Activated T-cell treated with anti-CD3 and anti-CD28 coated beads, Interleukin-2, amount 50 U/mL, for 4 hours (primary cell): ENCODE measurements around the gene LCE1D. TPM values are rescaled to one million over a fixed set of nuclear protein-coding genes. Genes with fewer than 3 reads are reported as not detected.

Experiments
- ATAC-seq, 2 donors: fragments of 200-7000 bp; cut with Tn5 transposase; one replicate each; pipeline ENCODE4 v1.10.0; 2021
- DNase-seq: peaks from one replicate; pipeline ENCODE4 v3.0.0-alpha.2; 2020
- H3K27me3 Mint-ChIP-seq: one replicate; pipeline ENCODE4 v1.8.0; 2021; ENCODE audit warnings: low read depth, mixed read lengths
- H3K36me3 Mint-ChIP-seq: one replicate; pipeline ENCODE4 v1.8.0; 2022; ENCODE audit warnings: mixed read lengths; ENCODE audit not compliant: insufficient read depth
- H3K4me1 Mint-ChIP-seq: one replicate; pipeline ENCODE4 v1.8.0; 2021; ENCODE audit warnings: low read depth, mixed read lengths
- H3K4me3 Mint-ChIP-seq: one replicate; pipeline ENCODE4 v1.8.0; 2021; ENCODE audit warnings: mild to moderate bottlenecking, moderate library complexity, mixed read lengths
- H3K9me3 Mint-ChIP-seq: one replicate; pipeline ENCODE4 v1.8.0; 2021; ENCODE audit warnings: mixed read lengths
- total RNA-seq, 3 donors: library from RNA; stranded (reverse); gene quantifications; one replicate each; pipeline ENCODE4 v1.2.1, GENCODE V29; 2021

Gene LCE1D
- total RNA-seq: not detected

GRCh38 chr1:152796421-152796820 lies at the start of gene LCE1D:
Gene LCE1D (plus strand): TSS chr1:152796721. CDS start chr1:152797795, 1,074 bp downstream.
- Mint-ChIP-seq H3K4me1 (no peaks in the 10 kb centered on the region), H3K27me3 (peaks cover 13% of the 10 kb centered on the region), H3K36me3 (no peaks in the 10 kb centered on the region), H3K4me3 (no peak within 1 kb of the TSS), H3K9me3 (no peaks in the 10 kb centered on the region)
- ATAC-seq (no peak), DNase-seq (no peak)

DNA sequence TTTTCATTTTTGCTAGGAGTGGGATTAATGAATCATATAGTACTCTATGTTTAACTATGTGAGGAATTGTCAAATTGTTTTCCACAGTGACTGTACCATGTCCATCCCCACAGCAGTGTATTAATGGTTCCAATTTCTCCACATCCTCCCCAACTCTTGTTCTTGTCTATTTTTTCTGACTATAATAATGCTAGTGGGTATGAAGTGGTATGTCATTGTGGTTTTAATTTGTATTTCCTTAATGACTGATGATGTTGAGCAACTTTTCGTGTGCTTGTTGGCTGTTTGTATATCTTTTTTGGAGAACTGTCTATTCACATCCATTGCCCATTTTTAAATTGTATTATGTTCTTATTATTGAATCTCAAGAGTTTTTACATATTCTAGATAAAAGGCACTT lies 48.7 kb upstream of the LCE1D start:
- no peak for DNase-seq
- Mint-ChIP-seq H3K27me3 (peaks cover 36% of the 10 kb centered on the region), H3K9me3 (no peaks in the 10 kb centered on the region), H3K36me3 (no peaks in the 10 kb centered on the region), H3K4me3 (no peak overlapping the region), H3K4me1 (no peaks in the 10 kb centered on the region)
- no peak for ATAC-seq

GRCh38 chr1:152752225-152752624 lies 44.3 kb upstream of the LCE1D start:
- Mint-ChIP-seq H3K27me3 (peaks cover 24% of the 10 kb centered on the region), H3K36me3 (no peaks in the 10 kb centered on the region), H3K4me3 (no peak overlapping the region), H3K9me3 (no peaks in the 10 kb centered on the region), H3K4me1 (no peaks in the 10 kb centered on the region)
- peak; percentile 32 to 43 for ATAC-seq
- no peak for DNase-seq

DNA sequence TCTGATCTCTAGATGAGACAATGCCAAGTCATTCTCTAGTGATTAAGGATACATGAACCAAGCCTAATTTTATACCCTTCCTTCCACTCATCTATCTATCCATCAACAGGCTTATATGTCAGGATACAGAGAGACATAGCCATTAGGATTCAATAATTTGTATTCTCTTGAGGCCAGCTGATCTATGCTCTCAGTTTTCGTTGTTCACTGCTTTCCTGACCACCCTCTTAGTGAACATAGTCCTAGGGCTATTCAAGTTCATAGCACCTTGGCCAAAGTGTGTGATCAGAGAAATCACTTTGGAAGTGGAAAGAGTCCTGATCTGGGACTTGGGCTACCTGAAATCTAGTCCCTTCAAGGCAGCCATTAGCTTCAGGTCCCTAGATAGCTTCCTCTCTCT lies 42.9 kb upstream of the LCE1D start:
- no peak for ATAC-seq
- no peak for DNase-seq
- Mint-ChIP-seq H3K9me3 (no peaks in the 10 kb centered on the region), H3K36me3 (no peaks in the 10 kb centered on the region), H3K27me3 (peaks cover 22% of the 10 kb centered on the region), H3K4me1 (no peaks in the 10 kb centered on the region), H3K4me3 (no peak overlapping the region)

GRCh38 chr1:152756872-152757271 lies 39.6 kb upstream of the LCE1D start:
- no peaks in the 10 kb centered on the region for H3K36me3 Mint-ChIP-seq
- DNase-seq: no peak
- ATAC-seq: no peak
- H3K4me3 Mint-ChIP-seq: no peak overlapping the region
- H3K9me3 Mint-ChIP-seq: no peaks in the 10 kb centered on the region
- no peaks in the 10 kb centered on the region for H3K4me1 Mint-ChIP-seq
- peaks cover 21% of the 10 kb centered on the region for H3K27me3 Mint-ChIP-seq

GRCh38 chr1:152757747-152758146 lies 38.8 kb upstream of the LCE1D start, which contains the start of gene KPRP:
Gene KPRP (plus strand): TSS chr1:152758025. CDS start chr1:152759589, 1,564 bp downstream.
- Mint-ChIP-seq H3K4me3 (no peak within 1 kb of the TSS), H3K36me3 (no peaks in the 10 kb centered on the region)

GRCh38 chr1:152758636-152759035 lies 37.9 kb upstream of the LCE1D start:
- ATAC-seq (no peak), DNase-seq (no peak)
- Mint-ChIP-seq H3K4me3 (no peak overlapping the region), H3K4me1 (no peaks in the 10 kb centered on the region), H3K27me3 (peaks cover 20% of the 10 kb centered on the region), H3K36me3 (no peaks in the 10 kb centered on the region), H3K9me3 (no peaks in the 10 kb centered on the region)

More at GRCh38 chr1:152757747-152758146, 38.8 kb upstream of the LCE1D start, which contains the start of gene KPRP:
- no peak for DNase-seq
- Mint-ChIP-seq H3K4me1 (no peaks in the 10 kb centered on the region), H3K27me3 (peaks cover 22% of the 10 kb centered on the region), H3K9me3 (no peaks in the 10 kb centered on the region)
- no peak for ATAC-seq

- Mint-ChIP-seq H3K4me3 (no peak overlapping the region), H3K27me3 (peaks cover 21% of the 10 kb centered on the region), H3K9me3 (no peaks in the 10 kb centered on the region), H3K36me3 (no peaks in the 10 kb centered on the region), H3K4me1 (no peaks in the 10 kb centered on the region)
- no peak for DNase-seq
- ATAC-seq: no peak
These were observed 36.9 kb upstream of the LCE1D start for GRCh38 chr1:152759453-152760173.

- Mint-ChIP-seq H3K36me3 (no peaks in the 10 kb centered on the region), H3K9me3 (no peaks in the 10 kb centered on the region), H3K4me1 (no peaks in the 10 kb centered on the region), H3K27me3 (peaks cover 25% of the 10 kb centered on the region), H3K4me3 (no peak overlapping the region)
- ATAC-seq (no peak), DNase-seq (no peak)
These were observed 35.9 kb upstream of the LCE1D start for GRCh38 chr1:152760551-152761190.

DNA sequence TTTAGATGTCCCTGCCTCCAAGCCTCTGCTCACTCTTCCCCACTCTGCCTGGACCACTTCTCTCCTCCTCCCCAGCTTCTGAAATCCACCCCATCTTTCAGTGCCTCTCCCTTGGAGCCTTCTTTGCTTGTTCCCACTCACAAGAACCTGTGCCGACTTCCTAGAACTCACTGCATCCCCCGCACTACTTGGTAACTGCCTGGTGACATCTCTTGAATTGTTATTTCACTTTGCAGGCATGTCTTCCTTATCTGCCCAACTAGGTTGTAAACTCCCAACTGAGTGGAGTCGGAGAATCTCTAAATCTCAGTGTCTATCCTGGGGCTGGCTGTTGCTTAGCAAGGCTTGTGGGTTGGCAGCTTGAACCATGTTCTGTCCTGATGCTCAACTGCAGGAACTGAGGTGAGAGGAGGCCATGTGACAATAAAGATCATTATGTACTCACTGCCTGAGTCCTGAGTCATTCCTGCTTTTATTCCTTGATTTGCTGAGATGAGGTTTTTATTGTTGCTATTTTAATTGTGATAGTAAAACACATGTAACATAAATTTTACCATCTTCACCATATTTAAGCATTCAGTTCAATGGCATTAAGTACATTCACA lies 34.8 kb upstream of the LCE1D start:
- H3K9me3 Mint-ChIP-seq: no peaks in the 10 kb centered on the region
- peaks cover 22% of the 10 kb centered on the region for H3K27me3 Mint-ChIP-seq
- no peaks in the 10 kb centered on the region for H3K36me3 Mint-ChIP-seq
- ATAC-seq (no peak), DNase-seq (no peak)
- no peaks in the 10 kb centered on the region for H3K4me1 Mint-ChIP-seq
- H3K4me3 Mint-ChIP-seq: no peak overlapping the region

DNA sequence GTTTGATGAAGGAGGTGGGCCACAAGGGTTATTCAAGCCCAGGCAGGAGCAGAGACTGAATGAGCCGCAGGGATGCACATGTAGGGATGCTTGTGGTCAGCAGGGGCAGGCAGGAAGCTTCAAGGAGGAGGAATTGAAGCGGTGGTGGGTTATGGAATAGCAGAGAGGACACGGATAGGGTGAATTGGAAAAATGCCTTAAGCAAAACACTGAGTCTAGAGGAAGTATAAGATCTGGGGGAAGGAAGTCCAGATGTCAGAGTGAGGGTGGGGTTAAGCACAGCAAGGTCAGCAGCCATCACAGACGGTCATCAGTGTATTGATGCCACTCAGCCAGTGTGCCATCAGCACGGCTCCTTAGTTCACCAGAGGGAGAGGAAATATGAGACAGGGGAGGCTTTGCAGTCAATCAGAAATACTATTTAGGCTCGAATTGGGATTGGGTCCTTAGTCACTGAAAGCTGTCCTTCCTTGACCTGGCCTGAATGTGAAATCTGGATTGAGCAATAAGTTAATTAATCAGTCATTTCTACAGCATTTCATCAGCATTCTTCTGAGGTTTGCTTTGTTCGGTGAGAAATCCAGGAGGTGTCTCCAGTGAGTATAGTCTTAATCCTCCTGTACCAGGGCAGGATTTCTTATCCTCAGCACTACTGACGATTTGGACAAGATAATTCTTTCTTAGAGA lies 27.5 kb upstream of the LCE1D start:
- H3K27me3 Mint-ChIP-seq: peaks cover 14% of the 10 kb centered on the region
- no peak for DNase-seq
- no peak overlapping the region for H3K4me3 Mint-ChIP-seq
- ATAC-seq: no peak
- H3K36me3 Mint-ChIP-seq: no peaks in the 10 kb centered on the region
- H3K4me1 Mint-ChIP-seq: no peaks in the 10 kb centered on the region
- H3K9me3 Mint-ChIP-seq: no peaks in the 10 kb centered on the region

DNA sequence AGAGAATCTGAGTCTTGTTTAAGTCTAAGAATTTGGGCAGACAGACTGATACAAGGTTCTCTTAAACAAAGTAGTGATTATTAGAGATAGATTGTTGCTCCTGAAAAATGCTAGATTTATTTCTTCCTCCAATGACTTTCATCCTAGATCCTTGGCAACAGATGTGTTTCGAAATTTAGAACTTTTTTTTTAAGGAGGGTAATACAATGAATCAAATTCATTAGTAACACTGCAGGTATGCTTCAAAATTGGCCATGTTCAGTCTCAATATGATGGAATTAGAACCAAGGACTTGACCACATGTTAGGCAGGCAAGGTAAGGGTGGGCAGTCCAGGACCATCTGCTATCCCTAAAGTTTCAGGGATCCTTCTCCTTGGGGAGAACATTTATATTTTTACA lies 26.1 kb upstream of the LCE1D start:
- no peaks in the 10 kb centered on the region for H3K4me1 Mint-ChIP-seq

GRCh38 chr1:152774875-152775274 lies 21.6 kb upstream of the LCE1D start, which contains the start of gene LCE1F:
Gene LCE1F (plus strand): TSS chr1:152775140. CDS start chr1:152776372, 1,232 bp downstream.
- no peak for DNase-seq
- no peaks in the 10 kb centered on the region for H3K4me1 Mint-ChIP-seq
- no peak for ATAC-seq
- H3K27me3 Mint-ChIP-seq: peaks cover 30% of the 10 kb centered on the region
- no peak within 1 kb of the TSS for H3K4me3 Mint-ChIP-seq
- no peaks in the 10 kb centered on the region for H3K9me3 Mint-ChIP-seq
- no peaks in the 10 kb centered on the region for H3K36me3 Mint-ChIP-seq

More for the DNA sequence above, 26.1 kb upstream of the LCE1D start:
- ATAC-seq (no peak), DNase-seq (no peak)
- Mint-ChIP-seq H3K9me3 (no peaks in the 10 kb centered on the region), H3K36me3 (no peaks in the 10 kb centered on the region), H3K4me3 (no peak overlapping the region), H3K27me3 (peaks cover 18% of the 10 kb centered on the region)

DNA sequence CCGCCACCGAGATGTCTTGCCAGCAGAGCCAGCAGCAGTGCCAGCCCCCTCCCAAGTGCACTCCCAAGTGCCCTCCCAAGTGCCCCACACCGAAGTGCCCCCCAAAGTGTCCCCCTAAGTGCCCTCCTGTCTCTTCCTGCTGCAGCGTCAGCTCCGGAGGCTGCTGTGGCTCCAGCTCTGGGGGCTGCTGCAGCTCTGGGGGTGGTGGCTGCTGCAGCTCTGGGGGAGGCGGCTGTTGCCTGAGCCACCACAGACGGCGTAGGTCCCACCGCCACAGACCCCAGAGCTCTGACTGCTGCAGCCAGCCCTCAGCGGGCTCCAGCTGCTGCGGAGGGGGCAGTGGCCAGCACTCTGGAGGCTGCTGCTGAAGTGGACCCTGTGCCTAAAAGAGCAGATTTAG lies 20.2 kb upstream of the LCE1D start:
- no peak for ATAC-seq
- H3K4me1 Mint-ChIP-seq: no peaks in the 10 kb centered on the region
- DNase-seq: no peak
- no peak overlapping the region for H3K4me3 Mint-ChIP-seq
- no peaks in the 10 kb centered on the region for H3K36me3 Mint-ChIP-seq
- no peaks in the 10 kb centered on the region for H3K9me3 Mint-ChIP-seq
- H3K27me3 Mint-ChIP-seq: peaks cover 31% of the 10 kb centered on the region
